KMS-11 (cell line): ENCODE data around the gene MRPL21.
A peak's percentile ranks its signal among the peaks of the same experiment; 100 is the strongest.

Experiments
- H2AFZ ChIP-seq: fragments of 200-600 bp; sonication (generic); 2 replicates; pipeline ENCODE4 v1.6.1; 2016; ENCODE audit warnings: antibody characterized with exemption, mixed run types, low read depth
- H3K27ac ChIP-seq: fragments of 200-600 bp; sonication (generic); 2 replicates; pipeline ENCODE4 v1.6.1; 2016; ENCODE audit warnings: mild to moderate bottlenecking, mixed run types
- H3K27me3 ChIP-seq: fragments of 200-600 bp; sonication (generic); 2 replicates; pipeline ENCODE4 v1.6.1; 2017; ENCODE audit warnings: mild to moderate bottlenecking, low read depth, mixed run types, moderate library complexity; ENCODE audit not compliant: insufficient read depth
- H3K36me3 ChIP-seq: fragments of 200-600 bp; sonication (generic); 2 replicates; pipeline ENCODE4 v1.6.1; 2017; ENCODE audit warnings: mild to moderate bottlenecking, mixed run types; ENCODE audit not compliant: insufficient read depth
- H3K4me1 ChIP-seq: fragments of 200-600 bp; sonication (generic); 2 replicates; pipeline ENCODE4 v1.6.1; 2016; ENCODE audit warnings: mild to moderate bottlenecking, low read depth, mixed run types; ENCODE audit not compliant: poor library complexity, severe bottlenecking
- H3K4me2 ChIP-seq: fragments of 200-600 bp; sonication (generic); 2 replicates; pipeline ENCODE4 v1.7.0; 2016; ENCODE audit warnings: mild to moderate bottlenecking, mixed run types
- H3K4me3 ChIP-seq: fragments of 200-600 bp; sonication (generic); IDR thresholded peaks from 2 replicates; pipeline ENCODE4 v1.6.1; 2017; ENCODE audit warnings: low read depth, low read length, mixed read lengths; ENCODE audit not compliant: insufficient read depth
- H3K79me2 ChIP-seq: fragments of 200-600 bp; sonication (generic); 2 replicates; pipeline ENCODE4 v1.6.1; 2016; ENCODE audit warnings: low read depth, mixed run types; ENCODE audit not compliant: insufficient read depth
- H3K9ac ChIP-seq: fragments of 200-600 bp; sonication (generic); 2 replicates; pipeline ENCODE4 v1.6.1; 2016; ENCODE audit warnings: mild to moderate bottlenecking, mixed run types
- H4K20me1 ChIP-seq: fragments of 200-600 bp; sonication (generic); 2 replicates; pipeline ENCODE4 v1.6.1; 2016; ENCODE audit warnings: mild to moderate bottlenecking, mixed run types; ENCODE audit not compliant: insufficient read depth
- TF ChIP-seq, protein P1 (sequence below): fragments of 200-600 bp; sonication (generic); conservative IDR thresholded peaks from 2 replicates; pipeline ENCODE4 v1.6.1; 2017; ENCODE audit warnings: low read depth, mild to moderate bottlenecking, antibody characterized with exemption, low read length, moderate library complexity, mixed read lengths

Gene MRPL21

DNA sequence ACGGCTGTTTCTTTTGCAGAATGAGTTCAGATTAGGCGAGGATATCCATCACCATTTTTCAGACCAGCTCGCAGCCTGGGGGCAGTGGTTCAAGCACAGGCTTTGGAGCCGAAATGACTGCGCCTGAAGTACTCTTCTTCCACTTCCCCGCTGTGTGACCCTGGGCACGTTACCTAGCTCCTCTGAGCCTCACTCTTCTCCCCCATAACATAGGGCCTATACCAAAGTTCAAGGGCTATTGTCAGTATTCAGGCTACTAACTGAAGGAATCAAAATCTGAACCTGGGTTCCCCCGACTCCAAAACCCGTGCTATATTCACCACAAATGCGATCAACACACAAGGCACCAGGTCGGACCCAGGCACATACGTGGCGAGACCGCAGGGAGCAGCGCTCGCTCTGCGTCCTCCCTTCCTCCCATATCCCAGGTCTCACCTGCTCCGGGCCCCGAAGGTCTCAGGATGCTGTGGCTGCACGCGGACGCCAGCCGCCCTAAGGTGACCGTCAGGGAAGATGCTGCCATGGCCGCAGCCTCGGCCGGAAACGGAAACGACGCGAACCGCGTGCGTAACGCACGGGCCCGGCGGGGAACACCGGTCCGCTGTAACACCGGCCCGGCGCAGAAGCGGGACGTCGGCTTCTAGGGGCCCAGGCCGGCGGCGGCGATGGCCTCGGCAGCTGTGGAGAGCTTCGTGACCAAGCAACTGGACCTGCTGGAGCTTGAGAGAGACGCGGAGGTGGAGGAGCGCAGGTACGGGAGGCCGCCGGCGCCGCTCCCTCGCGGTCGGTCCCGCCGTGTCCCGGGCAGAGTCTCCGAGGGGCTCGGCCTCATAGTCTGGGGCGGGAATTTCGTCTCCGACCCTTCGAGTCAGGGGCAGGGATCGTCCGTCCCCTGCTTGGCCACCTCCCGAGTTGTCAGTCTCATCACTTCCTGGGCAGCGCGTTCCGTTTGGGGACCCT, at the start of gene MRPL21, which contains the start of gene IGHMBP2:
Gene MRPL21, minus strand, starts transcription at position 545 of the 960 bp plus-strand sequence. Its CDS starts 22 bp downstream, at position 523.
Gene IGHMBP2, plus strand, starts transcription at position 604 of the 960 bp plus-strand sequence. Its CDS starts 62 bp downstream, at position 666.
- Histone ChIP-seq H3K79me2 (peaks cover 56% of the 10 kb centered on the region), H3K9ac (peak within 1 kb of the TSS; percentile 82; the same call in 1 of the 2 replicates), H3K4me2 (peak within 1 kb of the TSS; percentile 91), H3K4me1 (peaks cover 18% of the 10 kb centered on the region), H3K4me3 (no peak within 1 kb of the TSS), H3K36me3 (no peaks in the 10 kb centered on the region), H4K20me1 (no peaks in the 10 kb centered on the region), H3K27me3 (no peaks in the 10 kb centered on the region), H3K27ac (peak within 1 kb of the TSS; percentile 17; the same call in 1 of the 2 replicates), H2AFZ (peak within 1 kb of the TSS; percentile 62; the same call in 1 of the 2 replicates)
- TF ChIP-seq, protein P1, sequence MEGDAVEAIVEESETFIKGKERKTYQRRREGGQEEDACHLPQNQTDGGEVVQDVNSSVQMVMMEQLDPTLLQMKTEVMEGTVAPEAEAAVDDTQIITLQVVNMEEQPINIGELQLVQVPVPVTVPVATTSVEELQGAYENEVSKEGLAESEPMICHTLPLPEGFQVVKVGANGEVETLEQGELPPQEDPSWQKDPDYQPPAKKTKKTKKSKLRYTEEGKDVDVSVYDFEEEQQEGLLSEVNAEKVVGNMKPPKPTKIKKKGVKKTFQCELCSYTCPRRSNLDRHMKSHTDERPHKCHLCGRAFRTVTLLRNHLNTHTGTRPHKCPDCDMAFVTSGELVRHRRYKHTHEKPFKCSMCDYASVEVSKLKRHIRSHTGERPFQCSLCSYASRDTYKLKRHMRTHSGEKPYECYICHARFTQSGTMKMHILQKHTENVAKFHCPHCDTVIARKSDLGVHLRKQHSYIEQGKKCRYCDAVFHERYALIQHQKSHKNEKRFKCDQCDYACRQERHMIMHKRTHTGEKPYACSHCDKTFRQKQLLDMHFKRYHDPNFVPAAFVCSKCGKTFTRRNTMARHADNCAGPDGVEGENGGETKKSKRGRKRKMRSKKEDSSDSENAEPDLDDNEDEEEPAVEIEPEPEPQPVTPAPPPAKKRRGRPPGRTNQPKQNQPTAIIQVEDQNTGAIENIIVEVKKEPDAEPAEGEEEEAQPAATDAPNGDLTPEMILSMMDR = no peak

DNA sequence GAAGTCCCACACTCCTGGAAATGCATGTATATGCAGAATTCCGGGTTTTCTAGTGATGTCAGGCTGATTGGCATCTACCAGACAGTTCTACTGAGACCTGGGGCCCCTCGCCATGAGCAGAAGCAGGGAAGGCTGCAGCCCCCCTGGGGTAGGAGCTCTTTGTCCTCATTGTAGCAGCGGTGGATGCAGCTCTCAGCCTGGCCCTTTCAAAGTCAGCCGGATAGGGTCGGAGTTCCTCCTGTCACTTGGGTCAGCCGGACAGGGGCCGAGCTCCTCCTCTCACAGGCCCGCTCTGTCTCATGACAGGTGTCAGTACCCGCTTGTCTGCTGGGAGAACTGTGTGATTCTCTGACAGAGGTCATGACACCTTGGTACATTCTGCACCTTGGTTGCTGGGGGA, 47.1 kb upstream of the MRPL21 start:
- Histone ChIP-seq H3K27me3 (no peaks in the 10 kb centered on the region), H2AFZ (no peak overlapping the region), H3K4me2 (no peak overlapping the region), H3K27ac (no peak overlapping the region), H3K79me2 (no peaks in the 10 kb centered on the region), H4K20me1 (no peaks in the 10 kb centered on the region), H3K36me3 (no peaks in the 10 kb centered on the region), H3K4me1 (no peaks in the 10 kb centered on the region), H3K4me3 (no peak overlapping the region), H3K9ac (no peak overlapping the region)
- TF ChIP-seq, protein P1 = no peak

DNA sequence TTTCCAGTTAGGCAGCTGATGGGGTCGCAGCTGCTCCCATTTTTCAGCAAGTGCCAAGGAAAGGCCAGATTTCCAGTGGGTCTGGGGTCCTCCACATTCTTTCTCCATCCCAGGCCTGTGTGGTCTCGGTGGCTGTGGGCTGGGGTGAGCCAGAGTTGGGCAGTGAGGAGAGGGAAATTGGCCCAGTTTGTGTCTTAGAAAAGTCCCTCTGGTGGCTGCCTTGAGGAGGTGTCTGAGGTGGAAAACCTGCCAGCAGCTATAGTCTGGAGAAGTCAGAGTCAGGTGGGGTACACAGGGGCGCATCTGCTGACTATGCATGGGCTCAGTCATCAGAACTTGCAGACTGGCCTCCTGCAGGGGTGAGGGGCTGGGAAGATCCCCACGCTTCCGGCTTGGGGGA, 46.6 kb upstream of the MRPL21 start:
- H3K9ac ChIP-seq = no peak overlapping the region
- H3K4me2 ChIP-seq = no peak overlapping the region
- TF ChIP-seq, protein P1 = peak; percentile 36
- no peaks in the 10 kb centered on the region for H4K20me1 ChIP-seq
- no peaks in the 10 kb centered on the region for H3K79me2 ChIP-seq
- H3K27ac ChIP-seq = no peak overlapping the region
- no peak overlapping the region for H3K4me3 ChIP-seq
- H3K4me1 ChIP-seq = no peaks in the 10 kb centered on the region
- no peak overlapping the region for H2AFZ ChIP-seq
- no peaks in the 10 kb centered on the region for H3K27me3 ChIP-seq
- no peaks in the 10 kb centered on the region for H3K36me3 ChIP-seq

DNA sequence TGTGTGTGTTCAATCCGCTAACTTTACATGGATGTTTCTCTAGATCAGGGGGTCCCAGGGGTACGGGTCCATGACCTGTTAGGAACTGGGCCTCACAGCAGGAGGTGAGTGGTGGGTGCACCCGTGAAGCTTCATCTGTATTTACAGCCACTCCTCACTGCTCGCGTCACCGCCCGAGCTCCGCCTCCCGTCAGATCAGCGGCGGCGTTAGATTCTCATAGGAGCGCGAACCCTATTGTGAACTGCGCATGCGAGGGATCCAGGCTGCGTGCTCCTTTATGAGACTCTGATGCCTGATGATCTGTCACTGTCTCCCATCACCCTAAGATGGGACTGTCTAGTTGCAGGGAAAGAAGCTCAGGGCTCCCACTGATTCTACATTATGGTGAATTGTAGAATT, 45.3 kb upstream of the MRPL21 start:
- Histone ChIP-seq H3K4me1 (no peaks in the 10 kb centered on the region), H2AFZ (no peak overlapping the region), H4K20me1 (no peaks in the 10 kb centered on the region), H3K27ac (no peak overlapping the region), H3K36me3 (no peaks in the 10 kb centered on the region), H3K4me3 (no peak overlapping the region), H3K27me3 (no peaks in the 10 kb centered on the region), H3K79me2 (no peaks in the 10 kb centered on the region), H3K9ac (no peak overlapping the region), H3K4me2 (no peak overlapping the region)
- TF ChIP-seq, protein P1 = no peak
